D341Med (cell line): ENCODE data around the gene ALKBH5.
A peak's percentile ranks its signal among the peaks of the same experiment; 100 is the strongest.

Source experiments
- DNase-seq: peaks from one replicate; pipeline ENCODE4 v3.0.0; 2012; ENCODE audit warnings: low spot score

The ALKBH5 gene

GRCh38 chr17:18158022-18158600 is 25.5 kb upstream of the ALKBH5 start:
- DNase-seq: no peak

GRCh38 chr17:18159551-18160120 is 24.0 kb upstream of the ALKBH5 start:
- no peak for DNase-seq

- no peak for DNase-seq
These were observed 23.3 kb upstream of the ALKBH5 start for GRCh38 chr17:18160128-18160856.

GRCh38 chr17:18161207-18162145 is 22.2 kb upstream of the ALKBH5 start:
- DNase-seq: no peak

- no peak for DNase-seq
These were observed 20.1 kb upstream of the ALKBH5 start for GRCh38 chr17:18163547-18163946.

- no peak for DNase-seq
These were observed 16.7 kb upstream of the ALKBH5 start for GRCh38 chr17:18166894-18167293.

GRCh38 chr17:18167421-18167820 is 16.2 kb upstream of the ALKBH5 start:
- DNase-seq: no peak

GRCh38 chr17:18172531-18173278 is 10.9 kb upstream of the ALKBH5 start:
- DNase-seq: no peak

GRCh38 chr17:18173740-18174139 is 9.9 kb upstream of the ALKBH5 start:
- no peak for DNase-seq

- DNase-seq: no peak
These were observed 7.5 kb upstream of the ALKBH5 start for GRCh38 chr17:18176176-18176575.

GRCh38 chr17:18177133-18177532 is 6.5 kb upstream of the ALKBH5 start:
- DNase-seq: no peak

- DNase-seq: no peak
These were observed 5.9 kb upstream of the ALKBH5 start for GRCh38 chr17:18177722-18178121.

- no peak for DNase-seq
These were observed 4.4 kb upstream of the ALKBH5 start for GRCh38 chr17:18179196-18179595.

- DNase-seq: no peak
These were observed 3.8 kb upstream of the ALKBH5 start for GRCh38 chr17:18179804-18180203.

GRCh38 chr17:18181358-18181757 is 2.3 kb upstream of the ALKBH5 start:
- DNase-seq: no peak

GRCh38 chr17:18182110-18182977 is 1.3 kb upstream of the ALKBH5 start:
- no peak for DNase-seq

GRCh38 chr17:18182978-18183333 is 672 bp upstream of the ALKBH5 start:
- peak; percentile 77 for DNase-seq

- DNase-seq: peak; percentile 39
These were observed 759 bp downstream of the ALKBH5 start for GRCh38 chr17:18184143-18185031.

GRCh38 chr17:18185391-18185790 is 1.8 kb downstream of the ALKBH5 start:
- no peak for DNase-seq
